ENCODE data around the gene SFR1. TPM values are rescaled to one million over a fixed set of nuclear protein-coding genes. Genes with fewer than 3 reads are reported as not detected.

SFR1 gene
- total and polyA plus RNA-seq, 7 donors, result 3.5 to 9.6 (median 4.1) TPM

- no peaks in the 10 kb centered on the region for H3K36me3 ChIP-seq (ENCODE audit: insufficient read depth in 1 of 2, low read depth in 1 of 2)
- WGBS, 3 donors, result 61 to 70% (median 67%) methylated on average over 3 of the region's 3 CpGs
- no peak within 1 kb of the TSS for H3K4me3 ChIP-seq
- peaks cover 0 to 2% (median 0%) of the 10 kb centered on the region in 3 donors for H3K27me3 ChIP-seq (ENCODE audit: insufficient read depth in 3 of 3, low read length in 2 of 3)
- intact Hi-C loops (cut with DNase I), result no loop called here
- ATAC-seq, result no peak
- no peaks in the 10 kb centered on the region for H3K9me3 ChIP-seq
- no peak for TF ChIP-seq CTCF (IDR thresholded peaks at IDR 0.05)
- H3K27ac ChIP-seq, result no peak within 1 kb of the TSS
- no peaks in the 10 kb centered on the region for H3K4me1 ChIP-seq
- DNase-seq, result no peak
These were observed 36.1 kb upstream of the SFR1 start, which contains the start of gene COL17A1 for GRCh38 chr10:104085801-104086400. TSS of gene COL17A1 (minus strand) at chr10:104085880. CDS start at chr10:104080673, 5,207 bp downstream.

GRCh38 chr10:104088239-104088638, 33.7 kb upstream of the SFR1 start:
- 81 to 95% (median 88%) methylated on average over 5 of the region's 5 CpGs for WGBS, 3 donors
- Histone ChIP-seq H3K4me1 (no peaks in the 10 kb centered on the region), H3K4me3 (no peak overlapping the region), H3K9me3 (no peaks in the 10 kb centered on the region), H3K27me3 (ENCODE audit: insufficient read depth in 3 of 3, low read length in 2 of 3) (peaks cover 0 to 2% (median 0%) of the 10 kb centered on the region in 3 donors), H3K27ac (no peak overlapping the region), H3K36me3 (ENCODE audit: insufficient read depth in 1 of 2, low read depth in 1 of 2) (no peaks in the 10 kb centered on the region)
- intact Hi-C loops (cut with DNase I), result no loop called here
- no peak for DNase-seq
- ATAC-seq, result no peak
- TF ChIP-seq CTCF (IDR thresholded peaks at IDR 0.05), result no peak

GRCh38 chr10:104089621-104090020, 32.4 kb upstream of the SFR1 start:
- DNase-seq, result no peak
- 55 to 71% (median 63%) methylated on average over 3 of the region's 3 CpGs for WGBS, 3 donors
- Histone ChIP-seq H3K9me3 (peaks cover 4% of the 10 kb centered on the region), H3K27me3 (ENCODE audit: insufficient read depth in 3 of 3, low read length in 2 of 3) (peaks cover 0 to 2% (median 0%) of the 10 kb centered on the region in 3 donors), H3K4me1 (no peaks in the 10 kb centered on the region), H3K27ac (no peak overlapping the region), H3K4me3 (no peak overlapping the region), H3K36me3 (ENCODE audit: insufficient read depth in 1 of 2, low read depth in 1 of 2) (no peaks in the 10 kb centered on the region)
- no peak for ATAC-seq
- TF ChIP-seq CTCF (IDR thresholded peaks at IDR 0.05), result no peak
- intact Hi-C loops (cut with DNase I), result no loop called here

- no peak for DNase-seq
- H3K36me3 ChIP-seq (ENCODE audit: insufficient read depth in 1 of 2, low read depth in 1 of 2), result no peaks in the 10 kb centered on the region
- no peaks in the 10 kb centered on the region for H3K4me1 ChIP-seq
- ATAC-seq, result no peak
- H3K4me3 ChIP-seq, result no peak overlapping the region
- peaks cover 4% of the 10 kb centered on the region for H3K9me3 ChIP-seq
- intact Hi-C loops (cut with DNase I), result no loop called here
- no peak for TF ChIP-seq CTCF (IDR thresholded peaks at IDR 0.05)
- WGBS, 3 donors, result 56 to 71% (median 65%) methylated on average over 2 of the region's 2 CpGs
- H3K27ac ChIP-seq, result no peak overlapping the region
- peaks cover 0 to 2% (median 0%) of the 10 kb centered on the region in 3 donors for H3K27me3 ChIP-seq (ENCODE audit: insufficient read depth in 3 of 3, low read length in 2 of 3)
These were observed 31.4 kb upstream of the SFR1 start for GRCh38 chr10:104090611-104091010.

GRCh38 chr10:104092749-104093148, 29.2 kb upstream of the SFR1 start:
- Histone ChIP-seq H3K9me3 (peaks cover 4% of the 10 kb centered on the region), H3K27ac (no peak overlapping the region), H3K27me3 (ENCODE audit: insufficient read depth in 3 of 3, low read length in 2 of 3) (peaks cover 0 to 2% (median 0%) of the 10 kb centered on the region in 3 donors), H3K4me1 (no peaks in the 10 kb centered on the region), H3K4me3 (no peak overlapping the region), H3K36me3 (ENCODE audit: insufficient read depth in 1 of 2, low read depth in 1 of 2) (no peaks in the 10 kb centered on the region)
- ATAC-seq (no peak), DNase-seq (no peak)
- no peak for TF ChIP-seq CTCF (IDR thresholded peaks at IDR 0.05)
- intact Hi-C loops (cut with DNase I), result no loop called here
